ENCODE measurements around the gene SRGAP2. TPM values are rescaled to one million over a fixed set of nuclear protein-coding genes. Genes with fewer than 3 reads are reported as not detected.
"Not testable (repeated sequence)": the region's sequence is repeated elsewhere in the genome, so short reads cannot be mapped to it uniquely, and the experiment has no call there.

The SRGAP2 gene
- total RNA-seq, 4 donors from 2014 or later, result 80.1 to 178 (median 116) TPM

GRCh38 chr1:206220332-206221000 lies 17.1 kb downstream of the SRGAP2 start:
- H3K27me3 ChIP-seq; DNase-seq (ENCODE audit: low spot score in 2 of 2); H3K9me3 ChIP-seq; H3K4me3 ChIP-seq; H3K4me1 ChIP-seq; H3K27ac ChIP-seq; H3K36me3 ChIP-seq: not testable (repeated sequence)
- WGBS, result 56% methylated on average over 4 of the region's 4 CpGs

GRCh38 chr1:206221585-206221984 lies 18.2 kb downstream of the SRGAP2 start:
- not testable (repeated sequence) for H3K27ac ChIP-seq; H3K4me1 ChIP-seq; H3K4me3 ChIP-seq; DNase-seq (ENCODE audit: low spot score in 2 of 2); H3K9me3 ChIP-seq; H3K36me3 ChIP-seq; H3K27me3 ChIP-seq
- WGBS, result no CpG with 5 or more reads among the region's 4 CpGs

- not testable (repeated sequence) for H3K27ac ChIP-seq, H3K36me3 ChIP-seq
- WGBS, result 73% methylated on average over 2 of the region's 6 CpGs
Measured at GRCh38 chr1:206224190-206224776, 20.9 kb downstream of the SRGAP2 start.

GRCh38 chr1:206225386-206225785 lies 22.0 kb downstream of the SRGAP2 start:
- not testable (repeated sequence) for DNase-seq (ENCODE audit: low spot score in 2 of 2); H3K27ac ChIP-seq; H3K4me1 ChIP-seq; H3K9me3 ChIP-seq; H3K27me3 ChIP-seq; H3K36me3 ChIP-seq; H3K4me3 ChIP-seq
- 90% methylated on average over 4 of the region's 4 CpGs for WGBS

More at GRCh38 chr1:206224190-206224776, 20.9 kb downstream of the SRGAP2 start:
- DNase-seq (ENCODE audit: low spot score in 2 of 2); H3K4me3 ChIP-seq; H3K4me1 ChIP-seq; H3K9me3 ChIP-seq; H3K27me3 ChIP-seq: not testable (repeated sequence)

- not testable (repeated sequence) for H3K4me3 ChIP-seq; H3K36me3 ChIP-seq; DNase-seq (ENCODE audit: low spot score in 2 of 2); H3K9me3 ChIP-seq; H3K27ac ChIP-seq; H3K4me1 ChIP-seq; H3K27me3 ChIP-seq
- WGBS, result 36% methylated on average over 3 of the region's 5 CpGs
Measured at GRCh38 chr1:206226886-206227285, 23.5 kb downstream of the SRGAP2 start.

GRCh38 chr1:206229286-206229685 lies 25.9 kb downstream of the SRGAP2 start:
- H3K27ac ChIP-seq; DNase-seq (ENCODE audit: low spot score in 2 of 2); H3K9me3 ChIP-seq; H3K4me3 ChIP-seq; H3K4me1 ChIP-seq; H3K36me3 ChIP-seq; H3K27me3 ChIP-seq: not testable (repeated sequence)
- 51% methylated on average over 2 of the region's 2 CpGs for WGBS

- not testable (repeated sequence) for H3K36me3 ChIP-seq; DNase-seq (ENCODE audit: low spot score in 2 of 2)
- 88% methylated on average over 8 of the region's 9 CpGs for WGBS
Measured at GRCh38 chr1:206231989-206232388, 28.6 kb downstream of the SRGAP2 start.

GRCh38 chr1:206232970-206233645 lies 29.8 kb downstream of the SRGAP2 start:
- 66% methylated on average over 2 of the region's 5 CpGs for WGBS
- not testable (repeated sequence) for H3K4me1 ChIP-seq

More at GRCh38 chr1:206231989-206232388, 28.6 kb downstream of the SRGAP2 start:
- H3K27me3 ChIP-seq, H3K27ac ChIP-seq, H3K9me3 ChIP-seq, H3K4me3 ChIP-seq, H3K4me1 ChIP-seq: not testable (repeated sequence)

GRCh38 chr1:206234189-206234916 lies 31.0 kb downstream of the SRGAP2 start:
- not testable (repeated sequence) for H3K4me3 ChIP-seq; H3K9me3 ChIP-seq; H3K27ac ChIP-seq; H3K27me3 ChIP-seq; H3K4me1 ChIP-seq; H3K36me3 ChIP-seq; DNase-seq (ENCODE audit: low spot score in 2 of 2)
- WGBS, result 79% methylated on average over 2 of the region's 3 CpGs

More at GRCh38 chr1:206232970-206233645, 29.8 kb downstream of the SRGAP2 start:
- not testable (repeated sequence) for H3K4me3 ChIP-seq; DNase-seq (ENCODE audit: low spot score in 2 of 2); H3K36me3 ChIP-seq; H3K9me3 ChIP-seq; H3K27ac ChIP-seq; H3K27me3 ChIP-seq

- not testable (repeated sequence) for DNase-seq (ENCODE audit: low spot score in 2 of 2); H3K36me3 ChIP-seq; H3K4me3 ChIP-seq; H3K27ac ChIP-seq; H3K4me1 ChIP-seq; H3K9me3 ChIP-seq; H3K27me3 ChIP-seq
- WGBS, result no CpG with 5 or more reads among the region's 2 CpGs
Measured at GRCh38 chr1:206235190-206235589, 31.8 kb downstream of the SRGAP2 start.

- H3K4me1 ChIP-seq; H3K27me3 ChIP-seq; DNase-seq (ENCODE audit: low spot score in 2 of 2); H3K9me3 ChIP-seq; H3K36me3 ChIP-seq; H3K4me3 ChIP-seq; H3K27ac ChIP-seq: not testable (repeated sequence)
- WGBS, result no CpG with 5 or more reads among the region's 4 CpGs
Measured at GRCh38 chr1:206240288-206240687, 36.9 kb downstream of the SRGAP2 start.

GRCh38 chr1:206243335-206243734 lies 40.0 kb downstream of the SRGAP2 start:
- not testable (repeated sequence) for H3K4me1 ChIP-seq; H3K4me3 ChIP-seq; H3K36me3 ChIP-seq; H3K27me3 ChIP-seq; DNase-seq (ENCODE audit: low spot score in 2 of 2); H3K9me3 ChIP-seq; H3K27ac ChIP-seq
- WGBS, result 70% methylated on average over 1 of the region's 3 CpGs

- 85% methylated on average over 1 of the region's 3 CpGs for WGBS
- not testable (repeated sequence) for H3K27me3 ChIP-seq; H3K36me3 ChIP-seq; H3K4me1 ChIP-seq; H3K27ac ChIP-seq; H3K4me3 ChIP-seq; DNase-seq (ENCODE audit: low spot score in 2 of 2); H3K9me3 ChIP-seq
Measured at GRCh38 chr1:206245479-206245878, 42.1 kb downstream of the SRGAP2 start.
